HL-60 (cell line): ENCODE data around the gene ANAPC2.

Experiments used
- DNase-seq, 2 experiments: peaks; one replicate each; pipeline ENCODE4 v3.0.0-alpha.2; 2010 to 2020; ENCODE audit warnings: low read depth in 1 of 2, low spot score in 1 of 2
- H3K27ac ChIP-seq: fragments of 250-450 bp; sonication (Bioruptor Pico); replicated peaks from 2 replicates; pipeline ENCODE4 v1.5.1; 2020; ENCODE audit warnings: mild to moderate bottlenecking, moderate library complexity
- H3K27me3 ChIP-seq: fragments of 250-450 bp; sonication (Bioruptor Pico); 2 replicates; pipeline ENCODE4 v1.5.1; 2021; ENCODE audit warnings: mild to moderate bottlenecking, moderate library complexity; ENCODE audit not compliant: insufficient read depth, poor library complexity, severe bottlenecking
- H3K4me3 ChIP-seq: replicated peaks from 2 replicates; pipeline ENCODE4 v1.5.1; 2011; ENCODE audit warnings: mild to moderate bottlenecking, control low read depth, low read length; ENCODE audit not compliant: insufficient read depth
- CTCF ChIP-seq: IDR thresholded peaks from one replicate; pipeline ENCODE4 v1.5.1; 2011; ENCODE audit warnings: low read length, control low read depth, inconsistent platforms; ENCODE audit not compliant: insufficient read depth
- GABPA ChIP-seq: IDR thresholded peaks from 2 replicates; pipeline ENCODE4 v1.6.1; 2012; ENCODE audit warnings: low read depth
- REST ChIP-seq: IDR thresholded peaks from 2 replicates; pipeline ENCODE4 v1.6.1; 2012; ENCODE audit warnings: low read depth; ENCODE audit not compliant: insufficient replicate concordance
- SPI1 ChIP-seq: IDR thresholded peaks from 2 replicates; pipeline ENCODE4 v1.6.1; 2012; ENCODE audit warnings: low read depth, mild to moderate bottlenecking, borderline replicate concordance

Gene ANAPC2

GRCh38 chr9:137149942-137150616, 38.3 kb downstream of the ANAPC2 start:
- no peak for DNase-seq
- H3K27ac ChIP-seq: no peak overlapping the region
- H3K27me3 ChIP-seq: no peaks in the 10 kb centered on the region

GRCh38 chr9:137149363-137149762, 39.0 kb downstream of the ANAPC2 start:
- TF ChIP-seq GABPA (no peak), REST (no peak), SPI1 (no peak), CTCF (no peak)
- Histone ChIP-seq H3K27ac (no peak overlapping the region), H3K27me3 (no peaks in the 10 kb centered on the region), H3K4me3 (no peak overlapping the region)
- DNase-seq: no peak

More at GRCh38 chr9:137149942-137150616, 38.3 kb downstream of the ANAPC2 start:
- H3K4me3 ChIP-seq: no peak overlapping the region
- TF ChIP-seq CTCF (no peak), SPI1 (no peak), REST (no peak)

- TF ChIP-seq REST (no peak), GABPA (no peak)
- no peaks in the 10 kb centered on the region for H3K27me3 ChIP-seq
- H3K4me3 ChIP-seq: no peak overlapping the region
- no peak for DNase-seq
- H3K27ac ChIP-seq: no peak overlapping the region
Measured at GRCh38 chr9:137148661-137149060, 39.7 kb downstream of the ANAPC2 start.
